Measurements from ENCODE around the gene NOC4L.

Gene NOC4L

DNA sequence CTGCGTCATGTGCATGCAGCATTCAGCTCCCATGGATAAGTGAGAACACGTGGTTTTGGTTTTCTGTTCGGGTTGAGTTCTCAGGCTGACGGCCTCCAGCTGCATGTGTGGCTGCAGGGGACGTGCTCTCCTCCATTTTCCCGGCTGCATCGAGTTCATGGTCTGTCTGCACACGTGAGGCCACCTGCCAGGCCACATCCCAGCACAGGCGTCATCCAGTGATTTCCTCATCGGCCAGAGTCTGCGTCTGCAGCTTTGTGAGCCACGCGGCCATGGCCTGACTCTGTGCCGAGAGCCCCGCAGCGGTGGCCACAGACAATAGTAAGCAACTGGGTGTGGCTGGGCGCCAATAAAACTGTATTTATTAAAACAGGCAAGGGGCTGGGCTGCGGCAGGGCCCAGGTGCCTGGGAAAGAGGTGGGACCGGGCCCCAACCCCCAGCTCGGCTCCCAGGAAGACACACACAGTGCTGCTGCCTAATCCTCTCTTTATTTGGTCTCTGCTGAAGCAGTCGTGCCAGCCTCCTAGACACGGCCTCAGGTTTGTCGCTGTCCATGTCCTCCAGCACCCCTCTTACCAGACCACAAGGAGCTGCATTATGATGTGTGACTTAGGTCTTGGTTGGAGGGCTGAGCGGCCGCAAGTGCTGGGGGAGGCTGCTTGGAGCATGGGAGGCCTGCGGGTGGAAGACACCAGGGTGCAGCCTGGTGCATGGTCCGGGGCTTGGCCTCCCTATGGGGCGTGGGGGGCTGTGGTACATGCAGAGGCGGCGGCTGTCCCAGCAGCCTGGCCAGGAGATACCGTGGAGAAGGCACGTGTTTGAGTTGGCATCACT is 52.0 kb downstream of the NOC4L start:
- DNase-seq (ENCODE audit: low read depth in 1 of 2, low spot score in 1 of 2), result no peak

DNA sequence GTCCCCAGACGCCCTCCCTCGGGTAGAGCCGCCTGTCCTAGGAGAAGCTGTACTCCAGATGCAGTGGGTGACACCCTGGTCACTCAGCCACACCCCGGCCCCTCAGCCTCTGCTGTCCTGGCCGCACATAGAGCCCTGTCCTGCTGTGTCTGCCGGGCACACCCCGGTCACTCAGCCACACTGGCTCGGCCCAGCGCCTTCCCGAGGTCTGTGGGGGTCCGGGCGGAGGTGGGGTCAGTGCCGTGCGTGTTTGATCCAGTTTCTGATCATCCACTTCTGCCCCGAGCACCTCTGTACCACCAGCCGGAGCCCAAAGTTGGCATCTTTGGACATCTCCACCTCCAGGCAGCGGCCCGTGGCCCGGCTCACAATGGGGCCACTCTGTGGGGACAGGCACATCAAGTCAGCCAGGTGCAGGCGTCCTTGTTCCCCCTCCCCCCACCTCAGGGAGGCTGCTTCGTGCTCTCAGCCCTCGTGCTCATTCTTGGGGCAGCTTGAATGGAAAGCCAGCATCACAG is 52.7 kb downstream of the NOC4L start:
- no peak for DNase-seq (ENCODE audit: low read depth in 1 of 2, low spot score in 1 of 2)

DNA sequence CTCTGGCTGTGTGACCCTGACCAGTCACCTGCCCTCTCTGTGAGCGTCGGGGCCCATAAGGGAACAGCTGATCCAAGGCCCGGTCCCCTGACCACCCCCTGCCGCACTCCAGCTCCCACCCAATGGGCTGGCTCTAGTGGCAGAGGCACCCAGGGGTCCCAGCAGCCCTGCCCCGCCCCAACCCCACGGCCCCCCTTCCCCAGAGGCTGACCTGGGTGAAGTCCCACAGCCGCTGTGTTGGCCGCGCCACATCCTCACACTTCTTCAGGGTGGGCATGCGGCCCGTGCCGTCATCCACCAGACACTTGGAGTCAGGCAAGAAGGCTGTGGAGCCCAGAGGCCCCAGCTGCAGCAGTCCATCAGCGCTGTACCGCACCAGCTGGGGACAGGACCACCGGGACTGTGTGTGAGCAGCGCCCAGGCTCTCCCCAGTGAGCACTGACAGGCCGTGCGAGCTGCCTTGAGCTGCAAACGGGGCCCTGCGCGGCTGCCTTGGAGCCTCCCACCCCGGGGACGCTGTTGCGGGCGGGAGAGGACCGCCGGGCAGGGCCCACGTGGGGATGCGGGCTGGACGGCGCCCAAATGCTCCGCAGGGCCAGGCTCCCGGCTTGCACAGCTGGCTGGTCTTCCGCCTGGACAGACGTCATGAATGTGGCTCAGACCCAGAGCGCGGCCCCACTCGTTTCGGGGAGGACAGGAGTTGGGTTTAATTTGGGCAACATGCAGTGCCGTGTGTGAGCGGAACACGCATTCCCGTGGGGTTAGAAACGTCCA is 53.5 kb downstream of the NOC4L start:
- no peak for DNase-seq (ENCODE audit: low read depth in 1 of 2, low spot score in 1 of 2)

DNA sequence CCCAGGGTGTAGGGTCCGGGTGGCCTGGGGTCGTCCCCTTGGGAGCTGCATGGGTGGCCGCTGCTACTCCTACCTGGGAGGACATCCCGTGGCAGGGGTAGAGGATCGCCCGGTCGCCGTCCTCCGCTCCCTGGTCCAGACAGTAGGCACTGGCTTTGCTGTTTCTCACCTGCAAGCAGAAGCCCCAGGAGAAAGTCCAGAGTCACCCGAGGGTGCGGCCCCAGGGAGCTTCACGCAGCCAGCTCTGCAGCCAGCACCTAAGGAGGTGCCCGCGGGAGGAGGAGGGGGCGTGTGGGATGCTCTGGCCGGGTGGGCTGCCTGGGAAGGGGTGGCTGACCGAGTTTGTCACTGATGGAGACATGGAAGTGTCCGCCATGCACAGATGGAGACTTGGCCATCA is 54.8 kb downstream of the NOC4L start:
- no peak for DNase-seq (ENCODE audit: low read depth in 1 of 2, low spot score in 1 of 2)

DNA sequence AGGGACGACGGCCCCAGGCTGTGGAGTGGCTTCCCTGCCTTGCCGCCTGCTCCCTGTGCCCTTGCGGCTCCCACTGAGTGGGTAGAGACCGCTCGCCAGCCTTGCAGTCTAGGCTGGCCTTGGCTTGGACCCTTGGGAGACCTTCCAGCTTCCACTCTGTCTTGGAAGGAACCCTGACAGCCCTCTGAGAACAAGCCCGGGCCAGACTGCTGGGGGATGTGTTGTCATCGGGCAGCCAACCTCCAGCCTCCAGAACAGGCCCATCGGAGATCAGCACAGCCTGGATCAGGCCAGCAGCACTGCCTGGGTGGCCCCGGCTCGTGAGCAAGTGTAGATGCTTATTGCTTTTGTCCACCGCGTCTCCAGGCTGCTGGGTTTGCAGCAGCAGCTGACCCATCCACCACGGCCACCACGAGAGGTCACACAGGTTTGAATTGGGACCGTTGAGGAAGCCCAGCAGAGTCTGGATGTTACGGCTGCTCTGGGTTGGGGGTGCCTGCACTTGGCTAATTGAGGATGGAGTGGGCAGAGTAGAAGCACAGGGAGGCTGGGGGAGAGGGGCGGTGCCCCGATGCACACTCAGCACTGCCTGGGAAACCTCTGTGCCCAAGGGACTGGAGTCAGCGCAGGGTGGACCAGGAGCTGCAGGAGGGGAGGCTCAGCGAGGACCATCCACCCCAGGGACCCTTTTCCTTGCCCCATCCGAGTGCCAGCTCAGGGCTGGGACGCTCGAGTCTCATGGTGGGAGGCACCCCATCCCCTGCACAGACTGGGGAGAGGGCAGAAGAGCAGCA is 55.5 kb downstream of the NOC4L start:
- no peak for DNase-seq (ENCODE audit: low read depth in 1 of 2, low spot score in 1 of 2)

DNA sequence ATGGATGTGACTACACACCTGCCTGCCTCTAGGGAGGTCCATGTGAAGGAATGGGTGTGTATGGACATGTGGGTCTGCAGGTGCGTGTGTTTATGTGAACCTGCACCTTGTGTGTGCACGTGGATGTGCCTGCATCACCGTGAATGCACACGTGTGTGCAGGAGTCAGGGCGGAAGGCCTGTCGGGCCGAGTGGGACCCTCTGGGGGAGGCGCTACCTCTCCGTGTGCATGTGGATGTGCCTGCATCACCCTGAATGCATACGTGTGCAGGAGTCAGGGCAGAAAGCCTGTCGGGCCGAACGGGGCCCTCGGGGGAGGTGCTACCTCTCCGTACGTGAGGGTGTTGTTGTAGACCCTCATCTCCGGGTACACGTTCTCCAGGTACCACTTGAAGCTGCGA is 56.5 kb downstream of the NOC4L start:
- no peak for DNase-seq (ENCODE audit: low read depth in 1 of 2, low spot score in 1 of 2)

DNA sequence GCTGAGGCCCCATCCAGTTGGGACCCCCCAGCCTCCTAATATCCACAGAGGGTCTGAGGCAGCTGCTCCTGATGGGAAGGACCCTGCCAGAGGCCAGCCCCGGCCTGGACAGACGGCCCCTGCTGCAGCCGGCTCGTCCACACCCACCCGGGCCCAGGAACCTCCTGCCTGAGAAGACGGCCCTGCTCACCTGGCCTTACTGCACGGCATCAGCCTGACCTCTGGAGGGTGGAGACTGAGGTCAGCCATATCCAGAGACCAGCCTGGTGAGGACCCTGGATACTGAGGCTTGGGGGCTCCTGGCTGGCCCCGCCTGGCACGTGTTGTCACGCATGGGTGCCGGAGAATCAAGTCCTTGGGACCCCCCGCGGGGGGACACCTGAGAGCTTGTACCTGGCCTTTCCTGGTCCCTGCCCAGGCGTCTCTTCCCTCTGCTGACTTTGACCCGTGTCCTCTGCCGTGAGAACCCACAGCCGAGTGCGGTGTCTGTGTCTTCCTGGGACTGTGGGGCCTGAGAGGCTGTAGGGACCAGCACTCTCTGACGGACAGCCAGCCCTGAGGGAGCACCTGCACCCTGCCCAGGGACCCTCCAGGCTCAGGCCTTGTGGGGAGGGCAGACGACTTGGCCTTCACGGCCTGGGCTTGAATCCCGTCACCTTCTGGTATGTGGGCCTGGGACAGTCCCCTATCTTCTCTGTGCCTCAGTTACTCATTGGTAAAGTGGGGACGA is 57.3 kb downstream of the NOC4L start:
- DNase-seq (ENCODE audit: low read depth in 1 of 2, low spot score in 1 of 2), result no peak

Data from activated T-helper 1 cell treated with anti-CD3 and anti-CD28 coated beads, Interleukin-2, amount 50 U/mL, for 16 hours (primary cell).